Upper lobe of left lung (tissue), 6 donors: ENCODE results near the gene PAF1. TPM values are rescaled to one million over a fixed set of nuclear protein-coding genes. Genes with fewer than 3 reads are reported as not detected.

Experiments used
- small RNA-seq, 4 donors: library from RNA; depleted of rRNA; stranded (forward); fragments of <200 nt; gene quantifications; one replicate each; pipeline ENCODE3, GENCODE V24; 2016
- total RNA-seq, 6 donors: library from RNA; depleted of rRNA in 4 of 6; stranded (reverse); fragments of >200 nt in 4 of 6; gene quantifications; one replicate each; pipeline versions ENCODE4 v1.1.0 to v1.2.1, GENCODE V29; 2016 to 2021
- donor health status: DM: no; HTN: no; CAD: no; lungs with moderate emphysema.
- donor health status: DM: no; HTN: yes; CAD: no; lungs with severe emphysema.

The PAF1 gene
- total RNA-seq, 6 donors from 2014 or later: 28.6 to 48.0 (median 35.4) TPM

Small RNA genes within 50 kb of the gene (small RNA-seq; reads per million reads assigned to genes)
- gene AC011445.2 (0.12 to 1.1 (median 0.18) reads per million in 4 donors), gene MIR4530 (0 to 0.11 (median 0) reads per million in 4 donors), gene RN7SL566P (0 reads per million in 4 donors)

Other genes with a start within 250 kb of the PAF1 start
- under 1 TPM in 1 of 6 donors, not detected in 5; 0.47 TPM for gene NCCRP1, start 194.1 kb downstream of the PAF1 start, total RNA-seq
- 1 to 10 TPM in 1 of 6 donors, under 1 TPM in 1, not detected in 4; 0.83 to 1.3 TPM for gene SYCN, start 186.8 kb downstream of the PAF1 start, total RNA-seq
- gene IFNL3, start 146.1 kb downstream of the PAF1 start, total RNA-seq: not detected
- gene IFNL4, start 142.2 kb downstream of the PAF1 start, total RNA-seq: not detected
- gene IFNL2, start 122.7 kb downstream of the PAF1 start, total RNA-seq: not detected
- gene IFNL1, start 94.7 kb downstream of the PAF1 start, total RNA-seq: not detected
- gene LRFN1, start 70.2 kb downstream of the PAF1 start, total RNA-seq: 1 to 10 TPM in 5 of 6 donors, under 1 TPM in 1; 0.69 to 5.0 (median 1.8) TPM
- 100 to 1,000 TPM in 2 of 6 donors, 10 to 100 TPM in 4; 23.0 to 163 (median 75.3) TPM for gene GMFG, start 55.1 kb downstream of the PAF1 start, total RNA-seq
- gene SAMD4B, start 48.7 kb downstream of the PAF1 start, total RNA-seq: 100 to 1,000 TPM in 2 of 6 donors, 10 to 100 TPM in 4; 57.7 to 125 (median 79.3) TPM
- 10 to 100 TPM; 18.9 to 51.1 (median 33.7) TPM for gene MED29, start 272 bp upstream of the PAF1 start, total RNA-seq
- 100 to 1,000 TPM; 195 to 525 (median 238) TPM for gene ZFP36, start 15.7 kb upstream of the PAF1 start, total RNA-seq
- 10 to 100 TPM; 15.8 to 48.1 (median 29.0) TPM for gene PLEKHG2, start 21.6 kb upstream of the PAF1 start, total RNA-seq
- 1,000 to 10,000 TPM in 4 of 6 donors, 100 to 1,000 TPM in 2; 634 to 2,303 (median 1,625) TPM for gene RPS16, start 44.8 kb upstream of the PAF1 start, total RNA-seq
- gene SUPT5H, start 54.5 kb upstream of the PAF1 start, total RNA-seq: 100 to 1,000 TPM in 4 of 6 donors, 10 to 100 TPM in 2; 94.9 to 183 (median 111) TPM
- 10 to 100 TPM; 47.8 to 80.9 (median 54.4) TPM for gene TIMM50, start 89.7 kb upstream of the PAF1 start, total RNA-seq
- gene DLL3, start 107.8 kb upstream of the PAF1 start, total RNA-seq: not detected
- gene SELENOV, start 124.0 kb upstream of the PAF1 start, total RNA-seq: not detected
- 1 to 10 TPM; 1.2 to 6.3 (median 2.4) TPM for gene EID2B, start 141.7 kb upstream of the PAF1 start, total RNA-seq
- gene EID2, start 149.1 kb upstream of the PAF1 start, total RNA-seq: 10 to 100 TPM in 5 of 6 donors, 1 to 10 TPM in 1; 9.4 to 24.2 (median 16.2) TPM
- gene LGALS13, start 211.4 kb upstream of the PAF1 start, total RNA-seq: not detected